ENCODE data around the gene GLI3. TPM values are rescaled to one million over a fixed set of nuclear protein-coding genes. Genes with fewer than 3 reads are reported as not detected.

Gene GLI3
- total and polyA plus RNA-seq, 10 donors = 0.17 to 9.2 (median 1.8) TPM

GRCh38 chr7:42099066-42099465, 137.9 kb downstream of the GLI3 start:
- TF ChIP-seq CTCF (IDR thresholded peaks at IDR 0.05 in 8 of 11, conservative IDR thresholded peaks at IDR 0.05 in 3 of 11) (no peak), POLR2AphosphoS5 (IDR thresholded peaks at IDR 0.05) (no peak), POLR2A (IDR thresholded peaks at IDR 0.05) (no peak)
- WGBS, 5 donors = 69 to 77% (median 74%) methylated on average over 4 of the region's 4 CpGs
- Histone ChIP-seq H3K27ac (no peak overlapping the region), H3K27me3 (replicated peaks in 1 of 7) (no peaks in the 10 kb centered on the region), H3K4me3 (no peak overlapping the region), H3K36me3 (no peaks in the 10 kb centered on the region), H3K9me3 (no peaks in the 10 kb centered on the region), H3K4me1 (no peaks in the 10 kb centered on the region)
- DNase-seq = no peak
- intact Hi-C loops (cut with DNase I; ENCODE audit: low total_unique reads) = no loop called here

- H3K36me3 ChIP-seq = no peaks in the 10 kb centered on the region
- H3K4me3 ChIP-seq = no peak overlapping the region
- no peaks in the 10 kb centered on the region for H3K4me1 ChIP-seq
- no peaks in the 10 kb centered on the region for H3K27me3 ChIP-seq (replicated peaks in 1 of 7)
- no peak for DNase-seq
- TF ChIP-seq POLR2A (IDR thresholded peaks at IDR 0.05) (no peak), CTCF (IDR thresholded peaks at IDR 0.05 in 8 of 11, conservative IDR thresholded peaks at IDR 0.05 in 3 of 11) (no peak), POLR2AphosphoS5 (IDR thresholded peaks at IDR 0.05) (no peak)
- intact Hi-C loops (cut with DNase I; ENCODE audit: low total_unique reads) = no loop called here
- H3K9me3 ChIP-seq = no peaks in the 10 kb centered on the region
- 80 to 89% (median 86%) methylated on average over 5 of the region's 5 CpGs for WGBS, 5 donors
- H3K27ac ChIP-seq = no peak overlapping the region
Measured at GRCh38 chr7:42097752-42098151, 139.3 kb downstream of the GLI3 start.

GRCh38 chr7:42096681-42097561, 140.1 kb downstream of the GLI3 start:
- DNase-seq = no peak
- Histone ChIP-seq H3K4me3 (no peak overlapping the region), H3K27ac (no peak overlapping the region), H3K27me3 (replicated peaks in 1 of 7) (no peaks in the 10 kb centered on the region), H3K4me1 (no peaks in the 10 kb centered on the region), H3K9me3 (no peaks in the 10 kb centered on the region), H3K36me3 (no peaks in the 10 kb centered on the region)
- TF ChIP-seq POLR2AphosphoS5 (IDR thresholded peaks at IDR 0.05) (no peak), POLR2A (IDR thresholded peaks at IDR 0.05) (no peak), CTCF (IDR thresholded peaks at IDR 0.05 in 8 of 11, conservative IDR thresholded peaks at IDR 0.05 in 3 of 11) (no peak)
- 74 to 85% (median 78%) methylated on average over 11 of the region's 11 CpGs for whole genome bisulfite sequencing, 5 donors
- intact Hi-C loops (cut with DNase I; ENCODE audit: low total_unique reads) = no loop called here

- DNase-seq = no peak
- Histone ChIP-seq H3K4me3 (no peak overlapping the region), H3K27ac (no peak overlapping the region), H3K4me1 (no peaks in the 10 kb centered on the region), H3K9me3 (no peaks in the 10 kb centered on the region), H3K27me3 (replicated peaks in 1 of 7) (no peaks in the 10 kb centered on the region), H3K36me3 (no peaks in the 10 kb centered on the region)
- TF ChIP-seq POLR2A (IDR thresholded peaks at IDR 0.05) = no peak
- WGBS, 5 donors = 81 to 94% (median 85%) methylated on average over 8 of the region's 8 CpGs
- intact Hi-C loops (cut with DNase I; ENCODE audit: low total_unique reads) = no loop called here
Measured at GRCh38 chr7:42096268-42096667, 140.7 kb downstream of the GLI3 start.

Measured in spleen (tissue), 11 donors.